Keratinocyte (primary cell): ENCODE results near the gene RPL34. TPM values are rescaled to one million over a fixed set of nuclear protein-coding genes. Genes with fewer than 3 reads are reported as not detected.

Source experiments
- DNase-seq: peaks from one replicate; pipeline ENCODE4 v3.0.0-alpha.2; 2011; ENCODE audit warnings: low read depth, missing footprints, low spot score
- FAIRE-seq: peaks from 2 replicates; lab custom pipeline; 2011; peaks lifted over from hg19 to GRCh38; lab: Jason Lieb, UNC
- H2AFZ ChIP-seq: 2 replicates; pipeline ENCODE4 v1.6.0; 2012; ENCODE audit warnings: low read length, control low read depth, inconsistent platforms; ENCODE audit not compliant: control insufficient read depth
- H3K27ac ChIP-seq: 2 replicates; pipeline ENCODE4 v1.5.1; 2011; ENCODE audit warnings: low read length; ENCODE audit not compliant: control insufficient read depth, insufficient read depth
- H3K27me3 ChIP-seq: 3 replicates; pipeline ENCODE4 v1.6.0; 2011; ENCODE audit warnings: low read length; ENCODE audit not compliant: control insufficient read depth, insufficient read depth; ENCODE audit errors: extremely low read depth
- H3K36me3 ChIP-seq, 2 experiments: 2 replicates in 1 of 2; 3 replicates in 1 of 2; pipeline ENCODE4 v1.5.1; 2011; ENCODE audit warnings: low read length in 2 of 2, mild to moderate bottlenecking in 1 of 2; ENCODE audit not compliant: control insufficient read depth in 2 of 2, insufficient read depth in 2 of 2; ENCODE audit errors: extremely low read depth in 1 of 2
- H3K4me1 ChIP-seq: 3 replicates; pipeline ENCODE4 v1.5.1; 2011; ENCODE audit warnings: low read length; ENCODE audit not compliant: control insufficient read depth, insufficient read depth; ENCODE audit errors: extremely low read depth
- H3K4me2 ChIP-seq: 3 replicates; pipeline ENCODE4 v1.6.0; 2011; ENCODE audit warnings: low read depth, low read length; ENCODE audit not compliant: control insufficient read depth, insufficient read depth; ENCODE audit errors: extremely low read depth
- H3K4me3 ChIP-seq, 3 experiments: fragments of 200-600 bp in 1 of 3; sonication (generic) in 1 of 3; 2 replicates in 2 of 3; 3 replicates in 1 of 3; pipeline ENCODE4 v1.5.1; 2011 to 2016; ENCODE audit warnings: low read length in 3 of 3, mild to moderate bottlenecking in 3 of 3, control low read depth in 2 of 3, inconsistent platforms in 1 of 3, low read depth in 1 of 3, mixed read lengths in 1 of 3, mixed run types in 1 of 3, moderate library complexity in 1 of 3; ENCODE audit not compliant: control insufficient read depth in 2 of 3, insufficient read depth in 2 of 3; ENCODE audit errors: extremely low read depth in 1 of 3
- H3K79me2 ChIP-seq: 2 replicates; pipeline ENCODE4 v1.6.0; 2012; ENCODE audit warnings: low read length; ENCODE audit not compliant: control insufficient read depth, insufficient read depth
- H3K9ac ChIP-seq: 3 replicates; pipeline ENCODE4 v1.6.0; 2011; ENCODE audit warnings: low read length; ENCODE audit not compliant: control insufficient read depth, insufficient read depth; ENCODE audit errors: extremely low read depth
- H3K9me1 ChIP-seq: 3 replicates; pipeline ENCODE4 v1.6.0; 2011; ENCODE audit warnings: low read length; ENCODE audit not compliant: control insufficient read depth, insufficient read depth; ENCODE audit errors: extremely low read depth
- H3K9me3 ChIP-seq: 2 replicates; pipeline ENCODE4 v1.5.1; 2012; ENCODE audit warnings: low read depth, low read length; ENCODE audit not compliant: control insufficient read depth
- H4K20me1 ChIP-seq: 3 replicates; pipeline ENCODE4 v1.6.0; 2011; ENCODE audit warnings: low read length; ENCODE audit not compliant: control insufficient read depth, insufficient read depth; ENCODE audit errors: extremely low read depth
- CTCF ChIP-seq, 3 experiments: IDR thresholded peaks in 1 of 3; conservative IDR thresholded peaks in 1 of 3; optimal IDR thresholded peaks in 1 of 3; 2 replicates in 2 of 3; 3 replicates in 1 of 3; pipeline versions ENCODE3 to v1.5.1; 2011; ENCODE audit warnings: low read length in 3 of 3, mild to moderate bottlenecking in 3 of 3, moderate library complexity in 2 of 3, control low read depth in 1 of 3, inconsistent platforms in 1 of 3; ENCODE audit not compliant: insufficient read depth in 2 of 3; ENCODE audit errors: extremely low read depth in 1 of 3
- EZH2 ChIP-seq: IDR thresholded peaks from one replicate; pipeline ENCODE4 v1.6.1; 2012; ENCODE audit warnings: inconsistent platforms, mild to moderate bottlenecking, low read length, moderate library complexity
- dilution Hi-C: fragments of 300-500 bp; cut with MboI; formaldehyde crosslinking; loops from one replicate; pipeline ENCODE4 v1.7.0; 2020; ENCODE audit warnings: low sequenced_read_pairs; ENCODE audit not compliant: extremely low pct_ligation_motif_present
- polyA plus RNA-seq, 5 experiments: library from polyadenylated mRNA; depleted of rRNA in 3 of 5; stranded (reverse) in 3 of 5; stranded (forward) in 1 of 5; unstranded in 1 of 5; fragments of >200 nt; gene quantifications; 1 replicate in 1 of 5; 2 replicates in 3 of 5; 3 replicates in 1 of 5; pipeline versions ENCODE4 v1.2.1 to v1.2.3, GENCODE V29; 2011 to 2012; ENCODE audit warnings: missing spikeins in 2 of 5, low read depth in 1 of 5, low replicate concordance in 1 of 5

Gene RPL34
- polyA plus RNA-seq, 1 donor (not counting 4 experiments of a cell fraction or from before 2014, with no cell fraction given), result 3,164 TPM

- H3K9ac ChIP-seq, result no peak overlapping the region
- no peaks in the 10 kb centered on the region for H3K9me3 ChIP-seq
- dilution Hi-C loops, result no loop called here
- no peak overlapping the region for H3K27ac ChIP-seq
- no peaks in the 10 kb centered on the region for H3K27me3 ChIP-seq
- no peaks in the 10 kb centered on the region for H3K9me1 ChIP-seq
- H3K36me3 ChIP-seq, result peaks cover 41 to 44% of the 10 kb centered on the region in 2 experiments
- DNase-seq, result no peak
- no peak for TF ChIP-seq CTCF (optimal IDR thresholded peaks at IDR 0.05 in 1 of 3, IDR thresholded peaks at IDR 0.05 in 1 of 3, conservative IDR thresholded peaks at IDR 0.05 in 1 of 3; ENCODE audit: extremely low read depth in 1 of 3, insufficient read depth in 2 of 3, low read length in 3 of 3)
- TF ChIP-seq EZH2, result no peak
- no peak overlapping the region for H2AFZ ChIP-seq
- no peak overlapping the region for H3K4me3 ChIP-seq
- H4K20me1 ChIP-seq, result peaks cover 21% of the 10 kb centered on the region
- H3K79me2 ChIP-seq, result peaks cover 22% of the 10 kb centered on the region
- no peak for FAIRE-seq
- no peak overlapping the region for H3K4me2 ChIP-seq
- no peaks in the 10 kb centered on the region for H3K4me1 ChIP-seq
These were observed 8.0 kb downstream of the RPL34 start for GRCh38 chr4:108628411-108628810.

- no peak for FAIRE-seq
- dilution Hi-C loops, result no loop called here
- no peak overlapping the region for H3K4me2 ChIP-seq
These were observed 14.8 kb downstream of the RPL34 start for GRCh38 chr4:108635070-108635655.

More at GRCh38 chr4:108635070-108635655, 14.8 kb downstream of the RPL34 start:
- H3K9me1 ChIP-seq, result no peaks in the 10 kb centered on the region
- no peak for DNase-seq
- no peaks in the 10 kb centered on the region for H3K27me3 ChIP-seq
- no peak overlapping the region for H3K27ac ChIP-seq
- no peak overlapping the region for H2AFZ ChIP-seq
- H3K9me3 ChIP-seq, result no peaks in the 10 kb centered on the region
- H4K20me1 ChIP-seq, result no peaks in the 10 kb centered on the region
- no peak overlapping the region for H3K9ac ChIP-seq
- no peaks in the 10 kb centered on the region for H3K4me1 ChIP-seq
- no peak overlapping the region for H3K4me3 ChIP-seq
- no peaks in the 10 kb centered on the region for H3K79me2 ChIP-seq
- H3K36me3 ChIP-seq, result peaks cover 14 to 21% of the 10 kb centered on the region in 2 experiments
- TF ChIP-seq EZH2 (no peak), CTCF (optimal IDR thresholded peaks at IDR 0.05 in 1 of 3, IDR thresholded peaks at IDR 0.05 in 1 of 3, conservative IDR thresholded peaks at IDR 0.05 in 1 of 3; ENCODE audit: extremely low read depth in 1 of 3, insufficient read depth in 2 of 3, low read length in 3 of 3) (no peak)
